GM12878 (cell line): ENCODE measurements around the gene NMB. TPM values are rescaled to one million over a fixed set of nuclear protein-coding genes. Genes with fewer than 3 reads are reported as not detected.

ENCODE experiments used
- ATAC-seq: fragments of 200-7000 bp; cut with Tn5 transposase; 3 replicates; pipeline ENCODE4 v1.9.1; 2020; ENCODE audit warnings: mild to moderate bottlenecking, moderate library complexity
- BruUV-seq: library from RNA; stranded (reverse); fragments of 400-500 nt; replicated peaks from 2 replicates; lab custom pipeline; 2021; lab: Mats Ljungman, UMichigan
- CTCF ChIA-PET: fragments of 300-600 bp; sonication (Branson Sonifier 250); formaldehyde crosslinking; extraction: SDS; loops from one replicate; lab custom pipeline; 2021; ENCODE audit warnings: inconsistent platforms; lab: Yijun Ruan, JAX
- POLR2A ChIA-PET: fragments of 350-600 bp; formaldehyde crosslinking; extraction: SDS; loops from one replicate; lab custom pipeline; 2021; ENCODE audit warnings: inconsistent platforms; lab: Charles Lee
- RAD21 ChIA-PET: fragments of 300-600 bp; sonication (Branson Sonifier 250); formaldehyde crosslinking; loops from one replicate; lab custom pipeline; 2023; ENCODE audit warnings: antibody characterized with exemption; ENCODE audit not compliant: unreplicated experiment; lab: Charles Lee
- SMC1A ChIA-PET: fragments of 300-600 bp; sonication (Branson Sonifier 250); formaldehyde crosslinking; loops from one replicate; lab custom pipeline; 2023; ENCODE audit not compliant: unreplicated experiment, uncharacterized antibody; lab: Charles Lee
- DNase-seq: peaks from one replicate; pipeline ENCODE4 v3.0.0-alpha.2; 2011; ENCODE audit warnings: low read depth, low spot score
- FAIRE-seq: peaks from 3 replicates; lab custom pipeline; 2011; peaks lifted over from hg19 to GRCh38; lab: Jason Lieb, UNC
- H2AFZ ChIP-seq: 2 replicates; pipeline ENCODE4 v1.6.0; 2011; ENCODE audit warnings: low read depth, low read length, control low read depth; ENCODE audit not compliant: control insufficient read depth
- H3K27ac ChIP-seq: 2 replicates; pipeline ENCODE4 v1.5.1; 2011; ENCODE audit warnings: control low read depth; ENCODE audit not compliant: control insufficient read depth, insufficient read depth
- H3K27me3 ChIP-seq, 2 experiments: replicated peaks in 1 of 2; 2 replicates each; pipeline versions ENCODE4 v1.6.0 to v1.6.1; 2011; ENCODE audit warnings: low read length in 1 of 2; ENCODE audit not compliant: control insufficient read depth in 2 of 2, insufficient read depth in 2 of 2
- H3K36me3 ChIP-seq, 2 experiments: 2 replicates each; pipeline ENCODE4 v1.5.1; 2011; ENCODE audit warnings: low read length in 1 of 2; ENCODE audit not compliant: control insufficient read depth in 2 of 2, insufficient read depth in 2 of 2
- H3K4me1 ChIP-seq: 2 replicates; pipeline ENCODE4 v1.6.1; 2011; ENCODE audit warnings: mild to moderate bottlenecking, low read length, moderate library complexity, mixed read lengths; ENCODE audit not compliant: control insufficient read depth, insufficient read depth
- H3K4me2 ChIP-seq: 2 replicates; pipeline ENCODE4 v1.6.0; 2011; ENCODE audit warnings: control low read depth; ENCODE audit not compliant: control insufficient read depth, insufficient read depth
- H3K4me3 ChIP-seq: fragments of 200-600 bp; sonication (generic); 2 replicates; pipeline ENCODE4 v1.5.1; 2016
- H3K79me2 ChIP-seq: 2 replicates; pipeline ENCODE4 v1.6.0; 2011; ENCODE audit warnings: low read length; ENCODE audit not compliant: control insufficient read depth, insufficient read depth
- H3K9ac ChIP-seq: 2 replicates; pipeline ENCODE4 v1.8.0; 2011; ENCODE audit warnings: low read length, control low read depth, mixed read lengths; ENCODE audit not compliant: control insufficient read depth, insufficient read depth
- H3K9me3 ChIP-seq: replicated peaks from 3 replicates; pipeline ENCODE4 v1.5.1; 2011; ENCODE audit warnings: mild to moderate bottlenecking, low read length; ENCODE audit not compliant: control insufficient read depth, insufficient read depth
- H4K20me1 ChIP-seq: 2 replicates; pipeline ENCODE4 v1.6.0; 2011; ENCODE audit not compliant: control insufficient read depth, insufficient read depth
- BACH1 ChIP-seq: fragments of 450-650 bp; IDR thresholded peaks from 2 replicates; pipeline ENCODE4 v1.6.1; 2017; ENCODE audit warnings: mild to moderate bottlenecking, borderline replicate concordance
- CHD2 ChIP-seq: IDR thresholded peaks from 2 replicates; pipeline ENCODE4 v1.6.1; 2011; ENCODE audit warnings: low read depth, low read length, improper control_type of control experiment, borderline replicate concordance
- CREM ChIP-seq: IDR thresholded peaks from 2 replicates; pipeline ENCODE4 v1.6.1; 2014; ENCODE audit warnings: antibody characterized with exemption, low read depth
- GATAD2B ChIP-seq: fragments of 450-650 bp; conservative IDR thresholded peaks from 2 replicates; pipeline ENCODE4 v1.6.1; 2017; ENCODE audit warnings: low read depth, mild to moderate bottlenecking, moderate library complexity
- HCFC1 ChIP-seq: fragments of 150-350 bp; IDR thresholded peaks from 2 replicates; pipeline ENCODE4 v1.6.1; 2014; ENCODE audit warnings: low read length
- IKZF1 ChIP-seq: fragments of 450-650 bp; conservative IDR thresholded peaks from 2 replicates; pipeline ENCODE4 v1.6.1; 2017; ENCODE audit warnings: antibody characterized with exemption, mild to moderate bottlenecking
- IRF3 ChIP-seq: fragments of 450-650 bp; IDR thresholded peaks from 2 replicates; pipeline ENCODE4 v1.6.1; 2014; ENCODE audit warnings: mild to moderate bottlenecking
- MAX ChIP-seq: IDR thresholded peaks from 2 replicates; pipeline ENCODE4 v1.6.1; 2012; ENCODE audit warnings: low read depth, low read length, improper control_type of control experiment
- PKNOX1 ChIP-seq: fragments of 450-650 bp; IDR thresholded peaks from 2 replicates; pipeline ENCODE4 v1.6.1; 2016; ENCODE audit warnings: mild to moderate bottlenecking
- POU2F2 ChIP-seq: IDR thresholded peaks from 3 replicates; pipeline ENCODE4 v1.6.1; 2011; ENCODE audit warnings: low read depth, mild to moderate bottlenecking, low read length, borderline replicate concordance
- STAT1 ChIP-seq: fragments of 450-650 bp; conservative IDR thresholded peaks from 2 replicates; pipeline ENCODE4 v1.6.1; 2014; ENCODE audit warnings: antibody characterized with exemption, mild to moderate bottlenecking
- ZBTB4 ChIP-seq: fragments of 450-650 bp; formaldehyde crosslinking; IDR thresholded peaks from 2 replicates; pipeline ENCODE4 v1.4.0; 2022; ENCODE audit warnings: mild to moderate bottlenecking, moderate library complexity
- ZNF687 ChIP-seq: fragments of 450-650 bp; IDR thresholded peaks from 2 replicates; pipeline ENCODE4 v1.6.1; 2017; ENCODE audit warnings: mild to moderate bottlenecking, moderate library complexity
- ZSCAN29 ChIP-seq: fragments of 450-650 bp; IDR thresholded peaks from 2 replicates; pipeline ENCODE4 v1.6.1; 2017; ENCODE audit warnings: mild to moderate bottlenecking, moderate library complexity
- WGBS: methylation state at CpG from one replicate; pipeline ENCODE4 v1.1.6; 2016; ENCODE audit warnings: low lambda C conversion rate; ENCODE audit not compliant: insufficient replicate concordance, insufficient coverage; ENCODE audit errors: missing lambda C conversion rate; 5-methylcytosine and 5-hydroxymethylcytosine counted together
- in situ Hi-C: fragments of 300-500 bp; cut with MboI; formaldehyde crosslinking; loops from 9 replicates; pipeline ENCODE4 v1.14.3; 2018; ENCODE audit warnings: mixed read lengths
- intact Hi-C: fragments of 100-400 bp; cut with micrococcal nuclease; formaldehyde crosslinking; loops from one replicate; pipeline ENCODE4 v1.14.2; 2022; ENCODE audit not compliant: unreplicated experiment
- polyA plus RNA-seq, 11 experiments: library from polyadenylated mRNA; depleted of rRNA in 4 of 11; unstranded in 6 of 11; stranded (reverse) in 5 of 11; fragments of >200 nt; fragmentation: Nextera tagmentation in 4 of 11; fragmentation: Illumina TruSeq in 1 of 11; extraction: Ambion mirVana in 4 of 11; extraction: Trizol in 1 of 11; gene quantifications; 1 replicate in 1 of 11; 2 replicates in 10 of 11; pipeline versions ENCODE4 v1.2.1 to v1.2.3, GENCODE V29; 2011 to 2016; ENCODE audit warnings: inconsistent platforms in 2 of 11, missing spikeins in 2 of 11, low read depth in 1 of 11
- total RNA-seq, 4 experiments: library from RNA; depleted of rRNA in 3 of 4; stranded (reverse); fragments of >200 nt in 3 of 4; fragmentation: Illumina TruSeq in 1 of 4; extraction: Trizol in 1 of 4; gene quantifications; 2 replicates each; pipeline versions ENCODE4 v1.2.1 to v1.2.3, GENCODE V29; 2013 to 2021

The NMB gene
- total and polyA plus RNA-seq, 10 of the 15 experiments (the other 5 are each of a cell fraction or from before 2014, with no cell fraction given) = 0.32 to 4.1 (median 1.6) TPM

GRCh38 chr15:84668221-84668982 lies 10.4 kb upstream of the NMB start:
- in situ Hi-C loops = no loop called here
- H3K9ac ChIP-seq = no peak overlapping the region
- H3K79me2 ChIP-seq = no peaks in the 10 kb centered on the region
- no peak for DNase-seq
- POLR2A ChIA-PET = no interaction called here
- H2AFZ ChIP-seq = no peak overlapping the region
- BruUV-seq = no TSS peak
- peaks cover 6 to 24% of the 10 kb centered on the region in 2 experiments for H3K36me3 ChIP-seq
- WGBS = 97% methylated on average over 3 of the region's 3 CpGs
- no peak overlapping the region for H3K27ac ChIP-seq
- H3K4me3 ChIP-seq = no peak overlapping the region
- H3K4me1 ChIP-seq = no peaks in the 10 kb centered on the region
- no peaks in the 10 kb centered on the region for H3K27me3 ChIP-seq
- RAD21 ChIA-PET = no interaction called here
- no peak overlapping the region for H3K4me2 ChIP-seq
- SMC1A ChIA-PET = interaction anchor here (1.2 kb wide), 1 partner anchor 9 kb away, joined by 3 read pairs; no protein-coding TSS in a partner anchor
- no peak for ATAC-seq
- intact Hi-C loops = no loop called here
- H3K9me3 ChIP-seq = no peaks in the 10 kb centered on the region
- CTCF ChIA-PET = interaction anchor here (0.6 kb wide), 1 partner anchor 99 kb away, joined by 3 read pairs; no protein-coding TSS in a partner anchor
- H4K20me1 ChIP-seq = no peaks in the 10 kb centered on the region
- FAIRE-seq = no peak
- no peak for TF ChIP-seq BACH1
- no peak for TF ChIP-seq STAT1
- no peak for TF ChIP-seq GATAD2B
- TF ChIP-seq CREM = no peak
- TF ChIP-seq HCFC1 = no peak
- TF ChIP-seq MAX = no peak
- TF ChIP-seq ZSCAN29 = no peak
- TF ChIP-seq IRF3 = no peak
- TF ChIP-seq ZNF687 = no peak
- no peak for TF ChIP-seq IKZF1
- no peak for TF ChIP-seq CHD2
- no peak for TF ChIP-seq PKNOX1
- no peak for TF ChIP-seq ZBTB4 (CRISPR knock-in tag)
- TF ChIP-seq POU2F2 = no peak
